ENCODE results near the gene ANKRD37.

Gene ANKRD37

GRCh38 chr4:185421366-185422124 is 24.9 kb downstream of the ANKRD37 start:
- H3K27ac ChIP-seq (ENCODE audit: low read length): no peak overlapping the region
- H3K4me3 ChIP-seq (ENCODE audit: low read length in 2 of 2): no peak overlapping the region
- H3K9ac ChIP-seq (ENCODE audit: low read length in 2 of 2): no peak overlapping the region
- peaks cover 17% of the 10 kb centered on the region for H3K4me1 ChIP-seq (ENCODE audit: control insufficient read depth, insufficient read depth, low read length)
- H3K9me3 ChIP-seq (ENCODE audit: control insufficient read depth in 2 of 2, low read length in 2 of 2): no peaks in the 10 kb centered on the region
- H3K36me3 ChIP-seq (ENCODE audit: control insufficient read depth in 2 of 2, insufficient read depth in 2 of 2, low read length in 2 of 2): peaks cover 11 to 12% of the 10 kb centered on the region in 2 donors
- H3K27me3 ChIP-seq (ENCODE audit: control insufficient read depth in 1 of 2, insufficient read depth in 2 of 2, low read length in 2 of 2): no peaks in the 10 kb centered on the region

- peak overlapping the region; percentile 80 to 100 for H3K9ac ChIP-seq (ENCODE audit: low read length in 2 of 2)
- H3K27me3 ChIP-seq (ENCODE audit: control insufficient read depth in 1 of 2, insufficient read depth in 2 of 2, low read length in 2 of 2): no peaks in the 10 kb centered on the region
- peak overlapping the region; percentile 98 for H3K27ac ChIP-seq (ENCODE audit: low read length)
- peaks cover 18% of the 10 kb centered on the region for H3K4me1 ChIP-seq (ENCODE audit: control insufficient read depth, insufficient read depth, low read length)
- H3K36me3 ChIP-seq (ENCODE audit: control insufficient read depth in 2 of 2, insufficient read depth in 2 of 2, low read length in 2 of 2): peaks cover 4 to 5% of the 10 kb centered on the region in 2 donors
- H3K4me3 ChIP-seq (ENCODE audit: low read length in 2 of 2): peak overlapping the region; percentile 96 to 98
- no peaks in the 10 kb centered on the region for H3K9me3 ChIP-seq (ENCODE audit: control insufficient read depth in 2 of 2, low read length in 2 of 2)
Observed at GRCh38 chr4:185424905-185425646, 28.4 kb downstream of the ANKRD37 start.

GRCh38 chr4:185425647-185426352 is 29.2 kb downstream of the ANKRD37 start, which contains the start of gene UFSP2:
UFSP2 (minus strand) TSS chr4:185425964; CDS start chr4:185425868, 96 bp downstream.
- no peaks in the 10 kb centered on the region for H3K27me3 ChIP-seq (ENCODE audit: control insufficient read depth in 1 of 2, insufficient read depth in 2 of 2, low read length in 2 of 2)

GRCh38 chr4:185426960-185427688 is 30.5 kb downstream of the ANKRD37 start:
- H3K4me3 ChIP-seq (ENCODE audit: low read length in 2 of 2): no peak overlapping the region
- no peaks in the 10 kb centered on the region for H3K36me3 ChIP-seq (ENCODE audit: control insufficient read depth in 2 of 2, insufficient read depth in 2 of 2, low read length in 2 of 2)
- H3K9ac ChIP-seq (ENCODE audit: low read length in 2 of 2): no peak overlapping the region
- no peaks in the 10 kb centered on the region for H3K9me3 ChIP-seq (ENCODE audit: control insufficient read depth in 2 of 2, low read length in 2 of 2)
- H3K27ac ChIP-seq (ENCODE audit: low read length): no peak overlapping the region
- peaks cover 18% of the 10 kb centered on the region for H3K4me1 ChIP-seq (ENCODE audit: control insufficient read depth, insufficient read depth, low read length)
- H3K27me3 ChIP-seq (ENCODE audit: control insufficient read depth in 1 of 2, insufficient read depth in 2 of 2, low read length in 2 of 2): no peaks in the 10 kb centered on the region

More at GRCh38 chr4:185425647-185426352, 29.2 kb downstream of the ANKRD37 start, which contains the start of gene UFSP2:
- H3K4me3 ChIP-seq (ENCODE audit: low read length in 2 of 2): peak within 1 kb of the TSS; percentile 96 to 98
- H3K9ac ChIP-seq (ENCODE audit: low read length in 2 of 2): peak within 1 kb of the TSS; percentile 80 to 100
- peak within 1 kb of the TSS; percentile 98 for H3K27ac ChIP-seq (ENCODE audit: low read length)
- H3K4me1 ChIP-seq (ENCODE audit: control insufficient read depth, insufficient read depth, low read length): peaks cover 18% of the 10 kb centered on the region
- H3K36me3 ChIP-seq (ENCODE audit: control insufficient read depth in 2 of 2, insufficient read depth in 2 of 2, low read length in 2 of 2): peaks cover 4 to 5% of the 10 kb centered on the region in 2 donors
- no peaks in the 10 kb centered on the region for H3K9me3 ChIP-seq (ENCODE audit: control insufficient read depth in 2 of 2, low read length in 2 of 2)

- H3K27ac ChIP-seq (ENCODE audit: low read length): no peak overlapping the region
- no peak overlapping the region for H3K9ac ChIP-seq (ENCODE audit: low read length in 2 of 2)
Observed at GRCh38 chr4:185429660-185430059, 33.0 kb downstream of the ANKRD37 start.

GRCh38 chr4:185435466-185435865 is 38.8 kb downstream of the ANKRD37 start:
- no peak overlapping the region for H3K27ac ChIP-seq (ENCODE audit: low read length)
- no peaks in the 10 kb centered on the region for H3K36me3 ChIP-seq (ENCODE audit: control insufficient read depth in 2 of 2, insufficient read depth in 2 of 2, low read length in 2 of 2)

More at GRCh38 chr4:185429660-185430059, 33.0 kb downstream of the ANKRD37 start:
- no peaks in the 10 kb centered on the region for H3K27me3 ChIP-seq (ENCODE audit: control insufficient read depth in 1 of 2, insufficient read depth in 2 of 2, low read length in 2 of 2)
- H3K4me1 ChIP-seq (ENCODE audit: control insufficient read depth, insufficient read depth, low read length): peaks cover 11% of the 10 kb centered on the region
- no peaks in the 10 kb centered on the region for H3K36me3 ChIP-seq (ENCODE audit: control insufficient read depth in 2 of 2, insufficient read depth in 2 of 2, low read length in 2 of 2)
- no peaks in the 10 kb centered on the region for H3K9me3 ChIP-seq (ENCODE audit: control insufficient read depth in 2 of 2, low read length in 2 of 2)
- no peak overlapping the region for H3K4me3 ChIP-seq (ENCODE audit: low read length in 2 of 2)

DNA sequence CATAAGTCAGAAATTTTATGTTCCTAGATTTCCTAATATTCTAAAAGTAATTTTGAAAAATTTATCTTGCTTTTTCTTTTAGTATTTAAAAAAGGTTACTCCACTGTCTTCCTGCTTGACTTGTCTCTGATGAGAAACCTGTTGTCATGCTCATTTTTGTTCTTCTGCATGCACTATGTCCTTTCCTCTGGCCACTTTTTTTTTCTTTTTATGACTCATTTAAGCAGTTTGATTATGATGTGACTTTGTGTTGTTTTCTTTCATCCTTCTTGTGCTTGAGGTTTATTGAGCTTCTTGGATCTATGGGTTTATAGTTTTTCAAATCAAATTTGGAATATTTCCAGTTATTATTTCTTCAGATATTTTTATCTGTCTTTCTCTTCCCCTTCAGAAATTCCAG is 41.2 kb downstream of the ANKRD37 start:
- Histone ChIP-seq H3K9me3 (ENCODE audit: control insufficient read depth in 2 of 2, low read length in 2 of 2) (no peaks in the 10 kb centered on the region), H3K27me3 (ENCODE audit: control insufficient read depth in 1 of 2, insufficient read depth in 2 of 2, low read length in 2 of 2) (no peaks in the 10 kb centered on the region), H3K9ac (ENCODE audit: low read length in 2 of 2) (no peak overlapping the region), H3K4me3 (ENCODE audit: low read length in 2 of 2) (no peak overlapping the region), H3K27ac (ENCODE audit: low read length) (no peak overlapping the region), H3K36me3 (ENCODE audit: control insufficient read depth in 2 of 2, insufficient read depth in 2 of 2, low read length in 2 of 2) (no peaks in the 10 kb centered on the region), H3K4me1 (ENCODE audit: control insufficient read depth, insufficient read depth, low read length) (no peaks in the 10 kb centered on the region)

More at GRCh38 chr4:185435466-185435865, 38.8 kb downstream of the ANKRD37 start:
- Histone ChIP-seq H3K9ac (ENCODE audit: low read length in 2 of 2) (no peak overlapping the region), H3K27me3 (ENCODE audit: control insufficient read depth in 1 of 2, insufficient read depth in 2 of 2, low read length in 2 of 2) (no peaks in the 10 kb centered on the region), H3K9me3 (ENCODE audit: control insufficient read depth in 2 of 2, low read length in 2 of 2) (no peaks in the 10 kb centered on the region), H3K4me3 (ENCODE audit: low read length in 2 of 2) (no peak overlapping the region), H3K4me1 (ENCODE audit: control insufficient read depth, insufficient read depth, low read length) (no peaks in the 10 kb centered on the region)

DNA sequence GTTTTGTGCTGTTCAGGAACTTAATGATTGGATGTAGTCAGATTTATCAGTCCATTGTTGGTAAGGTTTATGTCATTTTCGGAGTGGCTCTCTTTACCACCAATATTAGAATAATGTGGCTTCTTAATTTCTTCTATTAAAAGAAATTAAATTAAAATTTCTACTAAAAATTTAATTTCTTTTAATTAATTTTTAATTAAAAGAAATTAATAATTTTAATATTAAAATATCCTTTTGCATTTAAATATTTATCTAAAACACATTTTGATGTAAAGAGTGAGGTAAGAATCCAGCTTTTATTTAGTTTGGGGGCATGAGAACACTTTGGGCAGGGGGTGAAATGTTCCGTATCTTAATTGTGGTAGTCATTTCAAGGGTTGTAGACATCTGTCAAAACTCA is 44.8 kb downstream of the ANKRD37 start:
- Histone ChIP-seq H3K4me1 (ENCODE audit: control insufficient read depth, insufficient read depth, low read length) (no peaks in the 10 kb centered on the region), H3K27me3 (ENCODE audit: control insufficient read depth in 1 of 2, insufficient read depth in 2 of 2, low read length in 2 of 2) (no peaks in the 10 kb centered on the region), H3K9me3 (ENCODE audit: control insufficient read depth in 2 of 2, low read length in 2 of 2) (no peaks in the 10 kb centered on the region), H3K27ac (ENCODE audit: low read length) (no peak overlapping the region), H3K9ac (ENCODE audit: low read length in 2 of 2) (no peak overlapping the region), H3K36me3 (ENCODE audit: control insufficient read depth in 2 of 2, insufficient read depth in 2 of 2, low read length in 2 of 2) (no peaks in the 10 kb centered on the region), H3K4me3 (ENCODE audit: low read length in 2 of 2) (no peak overlapping the region)

GRCh38 chr4:185445209-185445608 is 48.6 kb downstream of the ANKRD37 start:
- H3K36me3 ChIP-seq (ENCODE audit: control insufficient read depth in 2 of 2, insufficient read depth in 2 of 2, low read length in 2 of 2): no peaks in the 10 kb centered on the region
- H3K9me3 ChIP-seq (ENCODE audit: control insufficient read depth in 2 of 2, low read length in 2 of 2): no peaks in the 10 kb centered on the region
- no peak overlapping the region for H3K27ac ChIP-seq (ENCODE audit: low read length)
- H3K4me1 ChIP-seq (ENCODE audit: control insufficient read depth, insufficient read depth, low read length): no peaks in the 10 kb centered on the region
- no peak overlapping the region for H3K9ac ChIP-seq (ENCODE audit: low read length in 2 of 2)
- no peak overlapping the region for H3K4me3 ChIP-seq (ENCODE audit: low read length in 2 of 2)
- no peaks in the 10 kb centered on the region for H3K27me3 ChIP-seq (ENCODE audit: control insufficient read depth in 1 of 2, insufficient read depth in 2 of 2, low read length in 2 of 2)
